Neural cell (in vitro differentiated cells): ENCODE data around the gene ZNF230. TPM values are rescaled to one million over a fixed set of nuclear protein-coding genes. Genes with fewer than 3 reads are reported as not detected.

ENCODE experiments used
- H2AFZ ChIP-seq: fragments of 200-600, 300-800 bp; sonication (generic), shearing (Covaris generic); 2 replicates; pipeline ENCODE4 v1.6.0; 2014; ENCODE audit warnings: low read depth, mild to moderate bottlenecking, antibody characterized with exemption, low read length, moderate library complexity
- H3F3A ChIP-seq: fragments of 200-600 bp; shearing (Covaris generic); 2 replicates; pipeline ENCODE4 v1.6.1; 2016; ENCODE audit warnings: mild to moderate bottlenecking, moderate library complexity, mixed read lengths, antibody characterized with exemption, low read length; ENCODE audit not compliant: insufficient read depth, poor library complexity, severe bottlenecking
- H3K27ac ChIP-seq: fragments of 200-600, 300-800 bp; sonication (generic), shearing (Covaris generic); 2 replicates; pipeline ENCODE4 v1.5.1; 2014; ENCODE audit warnings: mild to moderate bottlenecking, low read length, moderate library complexity
- H3K27me3 ChIP-seq: fragments of 300-800, 200-600 bp; sonication (generic), shearing (Covaris generic); 2 replicates; pipeline ENCODE4 v1.6.0; 2014; ENCODE audit warnings: mild to moderate bottlenecking, low read depth, low read length, moderate library complexity; ENCODE audit not compliant: insufficient read depth
- H3K36me3 ChIP-seq: fragments of 300-800, 200-600 bp; sonication (generic), shearing (Covaris generic); 2 replicates; pipeline ENCODE4 v1.5.1; 2014; ENCODE audit warnings: mild to moderate bottlenecking, antibody characterized with exemption, low read length, moderate library complexity; ENCODE audit not compliant: insufficient read depth
- H3K4me2 ChIP-seq: fragments of 300-800, 200-600 bp; sonication (generic), shearing (Covaris generic); 2 replicates; pipeline ENCODE4 v1.6.0; 2014; ENCODE audit warnings: mild to moderate bottlenecking, low read length
- H3K4me3 ChIP-seq: fragments of 300-800, 200-600 bp; sonication (generic), shearing (Covaris generic); 2 replicates; pipeline ENCODE4 v1.5.1; 2014; ENCODE audit warnings: mild to moderate bottlenecking, low read length, moderate library complexity
- H3K79me2 ChIP-seq: fragments of 200-600 bp; shearing (Covaris generic); replicated peaks from 2 replicates; pipeline ENCODE4 v1.6.0; 2014; ENCODE audit warnings: mild to moderate bottlenecking, low read length, moderate library complexity; ENCODE audit not compliant: insufficient read depth
- H3K9ac ChIP-seq: fragments of 300-800, 200-600 bp; sonication (generic), shearing (Covaris generic); 2 replicates; pipeline ENCODE4 v1.6.1; 2016; ENCODE audit warnings: mild to moderate bottlenecking, low read length, mixed read lengths
- H3K9me2 ChIP-seq: fragments of 200-600 bp; shearing (Covaris generic); 2 replicates; pipeline ENCODE4 v1.6.1; 2016; ENCODE audit warnings: mild to moderate bottlenecking, low read length, mixed read lengths; ENCODE audit not compliant: insufficient read depth
- H3K9me3 ChIP-seq: fragments of 200-600, 300-800 bp; sonication (generic), shearing (Covaris generic); 2 replicates; pipeline ENCODE4 v1.6.1; 2016; ENCODE audit warnings: mild to moderate bottlenecking, mixed run types, low read length, moderate library complexity, mixed read lengths
- H4K20me1 ChIP-seq: fragments of 200-600 bp; shearing (Covaris generic); 2 replicates; pipeline ENCODE4 v1.6.1; 2016; ENCODE audit warnings: mild to moderate bottlenecking, mixed run types; ENCODE audit not compliant: insufficient read depth
- CTCF ChIP-seq: fragments of 450-650 bp; IDR thresholded peaks from 2 replicates; pipeline ENCODE4 v1.5.1; 2014; ENCODE audit warnings: antibody characterized with exemption, mild to moderate bottlenecking, moderate library complexity; ENCODE audit not compliant: poor library complexity, severe bottlenecking
- EP300 ChIP-seq: fragments of 450-650 bp; conservative IDR thresholded peaks from 2 replicates; pipeline ENCODE4 v1.6.1; 2014; ENCODE audit warnings: antibody characterized with exemption, mild to moderate bottlenecking, moderate library complexity; ENCODE audit not compliant: poor library complexity, severe bottlenecking
- EZH2 ChIP-seq: fragments of 200-600, 300-800 bp; shearing (Covaris generic), sonication (generic); IDR thresholded peaks from 2 replicates; pipeline ENCODE4 v1.6.1; 2014; ENCODE audit warnings: antibody characterized with exemption, low read length, borderline replicate concordance, mild to moderate bottlenecking; ENCODE audit not compliant: insufficient read depth, poor library complexity, severe bottlenecking
- MXI1 ChIP-seq: fragments of 450-650 bp; conservative IDR thresholded peaks from 2 replicates; pipeline ENCODE4 v1.6.1; 2014; ENCODE audit warnings: antibody characterized with exemption, mild to moderate bottlenecking; ENCODE audit not compliant: poor library complexity, severe bottlenecking
- POLR2AphosphoS5 ChIP-seq: IDR thresholded peaks from 2 replicates; pipeline ENCODE4 v1.6.1; 2012
- RAD21 ChIP-seq: fragments of 450-650 bp; conservative IDR thresholded peaks from 2 replicates; pipeline ENCODE4 v1.6.1; 2014; ENCODE audit warnings: antibody characterized with exemption, mild to moderate bottlenecking, moderate library complexity
- REST ChIP-seq: IDR thresholded peaks from 2 replicates; pipeline ENCODE4 v1.6.1; 2012; ENCODE audit warnings: borderline replicate concordance
- SMC3 ChIP-seq: fragments of 450-650 bp; conservative IDR thresholded peaks from 2 replicates; pipeline ENCODE4 v1.6.1; 2014; ENCODE audit warnings: antibody characterized with exemption, mild to moderate bottlenecking, moderate library complexity; ENCODE audit not compliant: poor library complexity
- TAF1 ChIP-seq: IDR thresholded peaks from 2 replicates; pipeline ENCODE4 v1.6.1; 2012; ENCODE audit warnings: low read depth
- polyA plus RNA-seq: library from polyadenylated mRNA; depleted of rRNA; stranded (reverse); fragments of >200 nt; gene quantifications from 2 replicates; pipeline ENCODE4 v1.2.3, GENCODE V29; 2014

Gene ZNF230
- polyA plus RNA-seq, 1 donor from 2014 or later: 6.7 TPM

- Histone ChIP-seq H3K9ac (peak within 1 kb of the TSS; percentile 77), H3K9me2 (no peaks in the 10 kb centered on the region), H3F3A (no peaks in the 10 kb centered on the region), H3K27me3 (no peaks in the 10 kb centered on the region), H3K4me2 (peak within 1 kb of the TSS; percentile 81), H3K4me3 (peak within 1 kb of the TSS; percentile 85), H2AFZ (peak within 1 kb of the TSS; percentile 99), H3K36me3 (peaks cover 15% of the 10 kb centered on the region), H3K9me3 (no peaks in the 10 kb centered on the region), H3K79me2 (peaks cover 11% of the 10 kb centered on the region), H3K27ac (peak within 1 kb of the TSS; percentile 70), H4K20me1 (no peaks in the 10 kb centered on the region)
- peak; percentile 75 for TF ChIP-seq POLR2AphosphoS5
- TF ChIP-seq RAD21: peak; percentile 34
- TF ChIP-seq EP300: peak; percentile 27
- TF ChIP-seq TAF1: no peak
- no peak for TF ChIP-seq EZH2
- TF ChIP-seq MXI1: peak; percentile 43
- no peak for TF ChIP-seq SMC3
These were observed 22.6 kb downstream of the ZNF230 start, which contains the start of gene ZNF222 for GRCh38 chr19:44025217-44025936. TSS of gene ZNF222 (plus strand) at chr19:44025379. CDS start at chr19:44025437, 58 bp downstream.

GRCh38 chr19:44026622-44027021, 23.9 kb downstream of the ZNF230 start:
- H3K79me2 ChIP-seq: peaks cover 11% of the 10 kb centered on the region
- no peak overlapping the region for H3K4me2 ChIP-seq
- no peak overlapping the region for H3K27ac ChIP-seq
- H3K9me2 ChIP-seq: no peaks in the 10 kb centered on the region
- TF ChIP-seq RAD21 (no peak), POLR2AphosphoS5 (no peak), TAF1 (no peak), EZH2 (no peak), SMC3 (no peak), CTCF (no peak), REST (no peak), MXI1 (no peak), EP300 (no peak)
- peaks cover 4% of the 10 kb centered on the region for H3K9me3 ChIP-seq
- H4K20me1 ChIP-seq: no peaks in the 10 kb centered on the region
- peaks cover 16% of the 10 kb centered on the region for H3K36me3 ChIP-seq
- H2AFZ ChIP-seq: no peak overlapping the region
- no peaks in the 10 kb centered on the region for H3F3A ChIP-seq
- no peaks in the 10 kb centered on the region for H3K27me3 ChIP-seq
- H3K4me3 ChIP-seq: peak overlapping the region; percentile 10
- H3K9ac ChIP-seq: no peak overlapping the region
